ENCODE data around the gene HECA.

GRCh38 chr6:139172567-139172966 is 37.7 kb downstream of the HECA start:
- TF ChIP-seq, protein P1, sequence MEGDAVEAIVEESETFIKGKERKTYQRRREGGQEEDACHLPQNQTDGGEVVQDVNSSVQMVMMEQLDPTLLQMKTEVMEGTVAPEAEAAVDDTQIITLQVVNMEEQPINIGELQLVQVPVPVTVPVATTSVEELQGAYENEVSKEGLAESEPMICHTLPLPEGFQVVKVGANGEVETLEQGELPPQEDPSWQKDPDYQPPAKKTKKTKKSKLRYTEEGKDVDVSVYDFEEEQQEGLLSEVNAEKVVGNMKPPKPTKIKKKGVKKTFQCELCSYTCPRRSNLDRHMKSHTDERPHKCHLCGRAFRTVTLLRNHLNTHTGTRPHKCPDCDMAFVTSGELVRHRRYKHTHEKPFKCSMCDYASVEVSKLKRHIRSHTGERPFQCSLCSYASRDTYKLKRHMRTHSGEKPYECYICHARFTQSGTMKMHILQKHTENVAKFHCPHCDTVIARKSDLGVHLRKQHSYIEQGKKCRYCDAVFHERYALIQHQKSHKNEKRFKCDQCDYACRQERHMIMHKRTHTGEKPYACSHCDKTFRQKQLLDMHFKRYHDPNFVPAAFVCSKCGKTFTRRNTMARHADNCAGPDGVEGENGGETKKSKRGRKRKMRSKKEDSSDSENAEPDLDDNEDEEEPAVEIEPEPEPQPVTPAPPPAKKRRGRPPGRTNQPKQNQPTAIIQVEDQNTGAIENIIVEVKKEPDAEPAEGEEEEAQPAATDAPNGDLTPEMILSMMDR (IDR thresholded peaks at IDR 0.05), result no peak
- TF ChIP-seq POLR2A (IDR thresholded peaks at IDR 0.05), result no peak

All from thyroid gland (tissue), 4 donors.